HFF-Myc (cell line): ENCODE measurements around the gene HCFC2.
A peak's percentile ranks its signal among the peaks of the same experiment; 100 is the strongest.
"Not testable (repeated sequence)": the region's sequence is repeated elsewhere in the genome, so short reads cannot be mapped to it uniquely, and the experiment has no call there.

Experiments
- DNase-seq: peaks from one replicate; pipeline ENCODE4 v3.0.0-alpha.2; 2011; ENCODE audit warnings: low read depth; ENCODE audit errors: extremely low read depth
- H3K4me3 ChIP-seq: replicated peaks from 2 replicates; pipeline ENCODE4 v1.5.1; 2011; ENCODE audit warnings: low read depth, mild to moderate bottlenecking, control low read depth, low read length
- TF ChIP-seq, protein P1 (sequence below): IDR thresholded peaks from 2 replicates; pipeline ENCODE4 v1.5.1; 2012; ENCODE audit warnings: mild to moderate bottlenecking, low read depth, low read length, control low read depth; ENCODE audit errors: missing control alignments

The HCFC2 gene

DNA sequence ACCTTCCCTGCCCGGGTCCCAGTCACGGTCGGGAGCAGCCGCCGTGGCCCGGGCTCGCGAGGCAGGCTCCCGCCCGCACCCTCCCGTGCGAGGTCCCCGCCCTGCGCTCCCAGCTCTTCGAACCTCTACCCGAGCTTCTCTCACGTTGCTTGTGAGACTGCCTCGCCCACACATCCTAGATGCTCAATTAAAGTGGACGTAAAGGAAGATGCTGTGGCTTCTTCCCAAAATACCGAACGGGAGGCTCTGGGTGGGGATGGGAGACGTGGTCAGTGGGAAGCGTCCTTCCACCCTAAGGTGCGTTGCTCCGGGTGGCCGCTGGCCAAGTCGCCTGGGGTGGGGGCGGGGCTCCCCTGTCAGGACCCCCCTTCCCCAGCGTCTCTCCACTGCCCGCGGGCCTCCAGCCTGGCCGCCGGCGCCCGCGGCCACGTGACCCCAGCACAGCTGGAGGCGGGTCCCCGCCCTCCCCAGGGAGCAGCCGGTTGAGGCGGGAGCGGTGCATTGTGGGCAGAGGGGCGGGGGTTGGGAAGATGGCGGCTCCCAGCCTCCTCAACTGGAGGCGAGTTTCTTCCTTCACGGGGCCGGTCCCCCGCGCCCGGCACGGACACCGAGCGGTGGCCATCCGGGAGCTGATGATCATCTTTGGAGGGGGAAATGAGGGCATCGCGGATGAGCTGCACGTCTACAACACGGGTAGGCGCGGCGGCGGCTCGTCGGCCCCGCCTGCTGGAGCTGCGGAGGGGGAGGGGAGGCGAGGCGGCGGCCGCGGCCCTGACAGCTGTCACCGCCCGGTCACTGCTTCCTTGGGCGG, at the start of gene HCFC2:
Gene HCFC2, plus strand, starts transcription at position 501 of the 811 bp plus-strand sequence. Its CDS starts 30 bp downstream, at position 531.
- TF ChIP-seq, protein P1, sequence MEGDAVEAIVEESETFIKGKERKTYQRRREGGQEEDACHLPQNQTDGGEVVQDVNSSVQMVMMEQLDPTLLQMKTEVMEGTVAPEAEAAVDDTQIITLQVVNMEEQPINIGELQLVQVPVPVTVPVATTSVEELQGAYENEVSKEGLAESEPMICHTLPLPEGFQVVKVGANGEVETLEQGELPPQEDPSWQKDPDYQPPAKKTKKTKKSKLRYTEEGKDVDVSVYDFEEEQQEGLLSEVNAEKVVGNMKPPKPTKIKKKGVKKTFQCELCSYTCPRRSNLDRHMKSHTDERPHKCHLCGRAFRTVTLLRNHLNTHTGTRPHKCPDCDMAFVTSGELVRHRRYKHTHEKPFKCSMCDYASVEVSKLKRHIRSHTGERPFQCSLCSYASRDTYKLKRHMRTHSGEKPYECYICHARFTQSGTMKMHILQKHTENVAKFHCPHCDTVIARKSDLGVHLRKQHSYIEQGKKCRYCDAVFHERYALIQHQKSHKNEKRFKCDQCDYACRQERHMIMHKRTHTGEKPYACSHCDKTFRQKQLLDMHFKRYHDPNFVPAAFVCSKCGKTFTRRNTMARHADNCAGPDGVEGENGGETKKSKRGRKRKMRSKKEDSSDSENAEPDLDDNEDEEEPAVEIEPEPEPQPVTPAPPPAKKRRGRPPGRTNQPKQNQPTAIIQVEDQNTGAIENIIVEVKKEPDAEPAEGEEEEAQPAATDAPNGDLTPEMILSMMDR: no peak
- H3K4me3 ChIP-seq: peak within 1 kb of the TSS; percentile 71
- DNase-seq: no peak

DNA sequence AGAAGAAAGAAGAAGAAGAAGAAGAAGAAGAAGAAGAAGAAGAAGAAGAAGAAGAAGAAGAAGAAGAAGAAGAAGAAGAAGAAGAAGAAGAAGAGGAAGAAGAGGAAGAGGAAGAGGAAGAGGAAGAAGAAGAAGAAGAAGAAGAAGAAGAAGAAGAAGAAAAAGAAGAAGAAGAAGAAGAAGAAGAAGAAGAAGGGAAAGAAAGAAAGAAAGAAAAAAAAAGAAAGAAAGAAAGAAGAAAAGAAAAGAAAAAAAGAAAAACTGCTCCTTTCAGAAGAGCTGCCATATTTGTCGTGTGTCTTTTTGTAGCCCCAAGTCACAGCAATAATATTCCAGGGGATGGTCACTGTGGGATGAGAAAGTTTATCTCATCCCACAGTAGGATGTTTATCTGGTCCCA, 42.5 kb upstream of the HCFC2 start:
- H3K4me3 ChIP-seq, DNase-seq: not testable (repeated sequence)

DNA sequence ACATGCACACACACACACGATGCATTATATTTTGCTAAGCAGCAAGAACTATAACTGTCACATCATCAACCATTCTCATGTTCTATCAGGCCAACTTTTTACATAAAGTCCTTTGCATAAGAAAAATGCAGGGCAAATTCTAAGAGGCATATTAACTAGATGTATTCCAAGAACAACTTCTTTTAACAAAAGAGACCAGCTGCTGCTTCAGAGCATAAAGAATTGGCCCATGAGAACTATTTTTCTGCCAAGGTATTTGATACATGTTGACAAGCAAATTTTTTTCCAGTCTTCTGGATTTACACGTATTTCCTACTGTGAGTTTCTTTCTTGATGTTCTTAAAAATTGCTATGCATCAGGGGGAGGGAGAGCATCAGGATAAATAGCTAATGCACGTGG, 41.5 kb upstream of the HCFC2 start:
- H3K4me3 ChIP-seq: no peak overlapping the region
- no peak for DNase-seq
- TF ChIP-seq, protein P1: no peak

DNA sequence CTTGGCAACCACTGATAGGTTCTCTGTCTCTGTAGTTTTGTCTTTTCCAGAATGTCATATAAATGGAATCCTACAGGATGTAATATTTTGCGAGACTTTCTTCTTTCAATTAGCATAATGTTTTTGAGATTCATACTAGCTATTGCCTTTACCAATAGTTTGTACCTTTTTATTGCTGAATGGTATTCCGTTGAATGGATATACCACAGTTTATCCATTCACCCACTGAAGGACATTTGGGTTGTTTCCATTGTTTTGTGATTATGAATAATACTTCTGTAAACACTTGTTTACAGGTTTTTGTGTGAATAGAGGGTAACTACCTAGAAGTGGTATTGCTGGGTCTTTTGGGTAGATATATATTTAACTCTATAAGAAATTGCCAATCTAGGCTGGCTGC, 40.6 kb upstream of the HCFC2 start:
- DNase-seq: no peak
- no peak overlapping the region for H3K4me3 ChIP-seq
- TF ChIP-seq, protein P1: no peak

DNA sequence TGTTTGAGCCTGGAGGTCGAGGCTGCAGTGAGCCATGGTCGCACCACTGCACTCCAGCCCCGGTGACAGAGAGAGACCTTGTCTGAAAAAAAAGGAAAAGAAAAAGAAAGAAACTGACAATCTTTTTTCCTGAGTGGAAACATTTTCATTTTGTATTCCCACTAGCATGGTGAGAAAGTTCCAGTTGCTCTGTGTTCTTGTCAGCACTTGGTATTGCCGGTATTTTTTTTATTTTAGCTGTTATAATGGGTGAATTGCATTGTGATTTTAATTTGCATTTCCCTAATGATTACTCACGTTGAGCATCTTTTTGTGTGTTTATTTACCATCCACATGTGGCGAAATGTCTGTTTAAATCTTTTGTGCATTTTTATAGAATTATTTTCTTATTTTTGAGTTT, 40.0 kb upstream of the HCFC2 start:
- H3K4me3 ChIP-seq: no peak overlapping the region
- no peak for DNase-seq
- TF ChIP-seq, protein P1: no peak

DNA sequence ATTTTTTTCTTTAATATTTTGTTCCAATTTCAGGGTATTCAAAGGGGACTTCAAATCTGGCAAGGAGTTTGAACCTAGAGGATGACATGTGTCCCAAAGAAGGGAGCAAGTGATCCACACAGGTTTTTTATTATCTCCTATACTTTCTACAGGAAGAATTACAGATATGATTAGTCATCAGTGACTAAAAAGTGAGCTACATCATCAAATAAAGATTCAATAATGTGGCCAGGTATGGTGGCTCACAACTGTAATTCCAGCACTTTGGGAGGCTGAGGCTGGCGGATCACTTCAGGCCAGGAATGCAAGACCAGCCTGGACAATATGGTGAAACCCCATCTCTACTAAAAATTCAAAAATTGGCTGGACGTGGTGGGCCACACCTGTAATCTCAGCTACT, 38.6 kb upstream of the HCFC2 start:
- H3K4me3 ChIP-seq: no peak overlapping the region
- no peak for DNase-seq
- TF ChIP-seq, protein P1: no peak

DNA sequence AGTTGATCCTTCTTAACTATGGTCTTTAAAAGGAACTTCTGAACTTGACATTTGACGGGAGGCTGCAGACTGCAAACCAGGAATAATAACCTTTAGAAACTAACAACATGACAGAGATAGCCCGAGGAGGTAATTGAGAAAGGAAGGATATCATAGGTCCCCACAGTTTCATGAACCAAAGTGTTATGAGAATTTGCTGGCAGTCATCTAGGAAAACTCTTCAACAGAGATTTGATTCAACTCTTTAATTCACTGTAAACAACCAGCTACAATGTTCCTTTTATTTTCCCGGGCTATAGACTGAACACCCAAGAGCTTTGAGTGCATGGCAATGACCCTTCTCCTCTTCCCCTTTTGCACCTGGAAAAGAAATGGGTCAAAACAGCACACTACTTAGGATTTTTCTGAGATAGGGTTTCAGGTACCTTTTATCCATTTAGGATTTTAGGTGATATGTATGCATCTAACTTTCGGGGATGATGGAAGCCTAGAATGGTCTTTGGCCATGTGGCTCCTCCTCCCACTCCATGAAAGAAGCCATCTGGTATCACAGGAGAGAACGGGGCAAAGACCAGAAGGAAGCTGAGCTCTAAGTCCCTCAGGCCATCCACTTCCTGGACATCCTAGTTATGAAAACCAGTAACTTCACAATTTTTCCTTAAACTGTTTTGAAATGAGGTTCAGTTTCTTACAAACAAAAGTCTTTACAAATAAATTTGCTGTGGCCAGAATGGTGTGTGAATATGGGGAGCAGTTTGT, 37.3 kb upstream of the HCFC2 start:
- no peak overlapping the region for H3K4me3 ChIP-seq
- no peak for DNase-seq
- TF ChIP-seq, protein P1: no peak

DNA sequence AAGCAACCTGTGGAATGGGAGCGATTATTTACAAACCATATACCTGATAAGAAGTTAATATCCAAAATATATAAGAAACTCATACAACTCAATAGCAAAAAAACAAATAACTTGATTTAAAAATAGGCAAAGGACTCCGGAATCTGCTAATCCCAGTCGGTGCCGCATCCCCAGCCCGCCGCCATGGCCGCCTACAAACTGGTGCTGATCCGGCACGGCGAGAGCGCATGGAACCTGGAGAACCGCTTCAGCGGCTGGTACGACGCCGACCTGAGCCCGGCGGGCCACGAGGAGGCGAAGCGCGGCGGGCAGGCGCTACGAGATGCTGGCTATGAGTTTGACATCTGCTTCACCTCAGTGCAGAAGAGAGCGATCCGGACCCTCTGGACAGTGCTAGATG, 33.7 kb upstream of the HCFC2 start:
- not testable (repeated sequence) for DNase-seq, H3K4me3 ChIP-seq

DNA sequence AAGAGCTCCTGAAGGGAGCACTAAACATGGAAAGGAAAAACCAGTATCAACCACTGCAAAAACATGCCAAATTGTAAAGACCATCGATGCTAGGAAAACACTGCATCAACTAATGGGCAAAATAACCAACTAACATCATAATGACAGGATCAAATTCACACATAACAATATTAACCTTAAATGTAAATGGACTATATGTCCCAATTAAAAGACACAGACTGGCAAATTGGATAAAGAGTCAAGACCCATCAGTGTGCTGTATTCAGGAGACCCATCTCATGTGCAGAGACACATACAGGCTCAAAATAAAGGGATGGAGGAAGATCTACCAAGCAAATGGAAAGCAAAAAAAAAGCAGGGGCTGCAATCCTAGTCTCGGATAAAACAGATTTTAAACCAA, 28.2 kb upstream of the HCFC2 start:
- H3K4me3 ChIP-seq, DNase-seq: not testable (repeated sequence)

DNA sequence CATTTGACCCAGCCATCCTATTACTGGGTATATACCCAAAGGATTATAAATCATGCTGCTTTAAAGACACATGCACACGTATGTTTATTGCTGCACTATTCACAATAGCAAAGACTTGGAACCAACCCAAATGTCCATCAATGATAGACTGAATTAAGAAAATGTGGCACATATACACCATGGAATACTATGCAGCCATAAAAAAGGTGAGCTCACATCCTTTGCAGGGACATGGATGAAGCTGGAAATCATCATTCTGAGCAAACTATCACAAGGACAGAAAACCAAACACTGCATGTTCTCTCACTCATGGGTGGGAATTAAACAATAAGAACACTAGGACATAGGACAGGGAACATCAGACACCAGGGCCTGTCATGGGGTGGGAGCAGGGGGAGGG, 24.6 kb upstream of the HCFC2 start:
- DNase-seq, H3K4me3 ChIP-seq: not testable (repeated sequence)
